ENCODE results near the gene ZC3HAV1.

GRCh38 chr7:139078399-139078798 is 31.1 kb downstream of the ZC3HAV1 start:
- no peak for TF ChIP-seq CTCF (conservative IDR thresholded peaks at IDR 0.05 in 1 of 2, IDR thresholded peaks at IDR 0.05 in 1 of 2; ENCODE audit: extremely low read depth in 1 of 2, insufficient read depth in 1 of 2, low read depth in 1 of 2, low read length in 2 of 2)
- no peak for TF ChIP-seq EZH2 (IDR thresholded peaks at IDR 0.05; ENCODE audit: borderline replicate concordance, low read length)

All from mammary epithelial cell (primary cell).